ENCODE data around the gene OR2B6. TPM values are rescaled to one million over a fixed set of nuclear protein-coding genes. Genes with fewer than 3 reads are reported as not detected.

Gene OR2B6
- total RNA-seq, 1 donor from 2014 or later, result not detected

DNA sequence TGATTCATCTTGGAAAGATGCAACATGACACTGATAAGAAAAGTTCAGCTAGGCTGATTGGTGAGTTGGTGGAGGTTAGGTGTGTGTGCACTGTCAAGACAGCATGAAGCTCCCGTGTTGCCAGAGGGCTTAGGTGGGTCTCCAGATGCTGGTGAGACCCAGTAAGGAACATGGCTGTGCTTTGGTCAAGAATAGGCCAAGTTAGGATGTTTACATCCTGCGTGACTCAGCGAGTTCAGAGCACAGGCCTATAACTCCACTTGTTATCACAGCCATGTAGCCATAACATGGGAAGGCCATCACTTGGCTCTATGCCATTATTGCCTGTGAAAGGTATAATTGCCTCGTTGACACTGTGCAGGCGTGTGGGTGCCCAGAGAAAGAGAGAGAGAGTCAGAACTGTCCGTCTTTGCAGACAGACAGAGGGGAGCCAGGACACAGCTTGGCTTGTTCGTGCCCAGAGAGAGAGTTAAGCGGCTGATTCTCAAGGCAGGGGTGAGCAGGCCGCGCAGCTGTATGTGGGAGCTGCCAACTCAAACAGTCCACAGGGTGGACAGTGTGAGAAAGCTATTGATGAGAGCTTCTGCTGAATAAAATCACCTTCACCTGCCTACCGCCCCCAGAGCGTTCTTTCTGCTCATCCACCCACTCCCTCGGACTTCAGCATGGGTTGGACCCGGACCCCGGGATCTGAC is 43.5 kb downstream of the OR2B6 start:
- DNase-seq (ENCODE audit: low spot score), result no peak

DNA sequence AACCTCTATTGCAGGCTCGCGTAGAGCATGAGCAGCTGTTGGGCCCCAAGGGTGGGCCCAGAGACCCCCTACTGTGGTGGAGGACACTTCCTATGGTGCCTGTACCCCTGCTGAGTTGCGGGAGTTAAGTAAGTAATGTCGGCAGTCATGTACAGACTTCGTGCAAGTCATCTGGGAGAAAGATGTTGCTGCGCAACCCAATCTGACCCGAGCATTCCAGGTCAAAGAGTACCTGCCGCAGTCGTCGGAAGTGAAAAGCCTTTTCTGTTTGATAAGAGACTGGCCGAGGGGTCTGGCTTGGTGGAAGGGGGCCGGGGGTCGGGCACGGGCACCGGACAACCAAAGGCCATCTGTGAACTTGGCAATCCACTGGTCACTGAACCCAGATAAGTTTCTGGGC is 44.3 kb downstream of the OR2B6 start:
- DNase-seq (ENCODE audit: low spot score), result no peak

DNA sequence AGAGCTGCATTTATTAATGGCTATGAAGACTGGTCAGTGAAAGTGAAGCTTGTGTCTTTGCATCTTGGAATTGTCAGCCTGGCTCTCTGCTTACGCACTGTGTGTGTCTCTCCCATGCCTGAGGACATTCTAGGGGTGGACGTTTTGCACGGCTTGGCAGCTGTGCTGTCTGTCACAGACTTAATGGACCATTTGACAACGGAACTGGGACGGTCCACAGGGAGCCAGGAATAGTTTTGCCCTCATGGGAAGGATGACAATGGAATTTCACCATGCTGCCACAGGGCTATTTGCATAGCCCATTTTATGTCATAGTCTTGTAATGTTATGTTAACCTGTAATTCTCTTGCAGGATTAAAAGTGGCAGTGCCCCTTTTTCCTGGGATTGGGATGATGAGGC is 44.7 kb downstream of the OR2B6 start:
- DNase-seq (ENCODE audit: low spot score), result no peak

DNA sequence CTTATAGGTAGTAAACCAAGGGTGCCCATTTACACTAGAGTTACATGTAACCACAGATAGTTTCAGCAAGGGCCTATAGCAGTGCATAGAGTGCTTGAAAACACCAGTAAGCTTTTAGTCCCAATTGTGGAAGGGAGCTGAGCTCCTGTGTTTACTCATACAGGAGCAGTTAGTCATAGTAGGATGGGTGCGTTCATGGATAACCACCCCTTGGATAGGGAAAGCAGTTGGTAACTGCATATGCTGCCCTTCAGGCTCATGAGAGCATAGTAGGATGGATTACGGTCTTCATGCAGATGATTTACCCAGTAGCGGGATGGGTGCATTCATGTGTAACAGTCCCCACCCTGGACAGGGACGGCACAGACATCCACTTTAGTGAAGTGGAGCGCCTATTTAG is 45.1 kb downstream of the OR2B6 start:
- DNase-seq (ENCODE audit: low spot score), result no peak

DNA sequence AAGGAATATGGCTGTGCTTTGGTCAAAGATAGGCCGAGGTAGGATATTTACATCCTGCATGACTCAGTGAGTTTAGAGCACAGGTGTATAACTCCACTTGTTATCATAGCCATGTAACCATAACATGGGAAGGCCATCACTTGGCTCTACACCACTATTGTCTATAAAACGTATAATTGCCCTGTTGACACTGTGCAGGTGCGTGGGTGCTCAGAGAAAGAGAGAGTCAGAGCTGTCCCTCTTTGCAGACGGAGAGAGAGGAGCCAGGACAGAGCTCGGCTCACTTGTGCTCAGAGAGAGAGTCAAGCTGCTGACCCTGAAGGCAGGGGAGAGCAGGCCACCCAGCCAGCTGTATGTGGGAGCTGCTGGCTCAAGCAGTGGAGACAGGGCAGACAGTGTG is 46.0 kb downstream of the OR2B6 start:
- no peak for DNase-seq (ENCODE audit: low spot score)

DNA sequence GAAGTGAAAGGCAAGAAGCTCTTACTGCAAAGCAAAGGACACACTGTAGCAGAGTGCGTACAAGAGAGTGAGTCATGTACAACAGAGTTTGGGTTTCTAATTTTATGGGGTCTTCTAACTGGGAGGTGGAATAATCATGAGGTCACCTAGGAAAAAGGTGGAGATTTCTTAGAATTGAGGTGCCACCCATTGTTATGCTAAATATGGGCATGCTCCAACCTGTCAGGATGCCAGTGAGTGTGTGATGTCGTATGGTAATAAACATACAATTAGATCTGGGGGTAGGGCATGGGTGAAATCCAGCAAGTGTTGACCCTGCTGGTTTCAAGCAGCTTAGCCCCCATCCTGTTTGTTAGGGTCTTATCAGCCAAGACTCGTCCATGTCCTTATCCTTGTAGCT is 46.6 kb downstream of the OR2B6 start:
- no peak for DNase-seq (ENCODE audit: low spot score)

DNA sequence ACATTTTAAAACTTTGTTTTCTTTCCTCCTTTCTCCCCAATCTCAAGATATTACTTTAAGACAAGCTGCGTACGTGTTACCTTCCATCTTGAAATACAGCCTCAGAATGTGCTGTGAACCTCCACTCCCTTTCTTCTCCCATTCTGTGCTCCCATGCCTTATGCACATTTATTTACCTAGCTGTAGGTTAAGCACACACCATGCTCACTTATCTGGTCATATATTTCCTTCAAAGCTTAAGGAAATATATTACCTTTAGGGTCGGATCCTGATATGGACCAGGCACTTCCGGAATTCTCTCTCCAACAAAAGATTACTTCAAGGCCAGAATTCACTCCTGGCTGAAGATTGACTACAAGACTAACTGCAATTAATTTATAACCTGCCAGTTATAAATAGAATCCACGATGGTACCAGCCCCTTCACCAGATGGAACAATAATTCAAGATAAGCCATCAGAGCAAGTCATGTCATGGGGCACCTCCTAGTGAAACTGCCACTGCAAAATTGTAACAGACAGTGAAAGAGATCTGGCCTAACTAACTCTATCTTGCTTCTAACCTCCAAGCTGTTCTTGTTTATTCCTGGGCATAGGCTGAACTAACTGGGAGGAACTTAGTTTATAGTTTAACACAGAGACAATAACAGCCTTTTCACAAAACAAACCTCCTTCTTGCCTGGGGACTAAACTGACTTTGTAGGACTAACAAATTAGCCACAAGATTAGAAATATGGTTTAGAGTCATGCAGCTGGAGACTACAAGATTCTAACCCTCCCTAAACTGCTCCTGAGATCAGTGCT is 47.5 kb downstream of the OR2B6 start:
- no peak for DNase-seq (ENCODE audit: low spot score)

DNA sequence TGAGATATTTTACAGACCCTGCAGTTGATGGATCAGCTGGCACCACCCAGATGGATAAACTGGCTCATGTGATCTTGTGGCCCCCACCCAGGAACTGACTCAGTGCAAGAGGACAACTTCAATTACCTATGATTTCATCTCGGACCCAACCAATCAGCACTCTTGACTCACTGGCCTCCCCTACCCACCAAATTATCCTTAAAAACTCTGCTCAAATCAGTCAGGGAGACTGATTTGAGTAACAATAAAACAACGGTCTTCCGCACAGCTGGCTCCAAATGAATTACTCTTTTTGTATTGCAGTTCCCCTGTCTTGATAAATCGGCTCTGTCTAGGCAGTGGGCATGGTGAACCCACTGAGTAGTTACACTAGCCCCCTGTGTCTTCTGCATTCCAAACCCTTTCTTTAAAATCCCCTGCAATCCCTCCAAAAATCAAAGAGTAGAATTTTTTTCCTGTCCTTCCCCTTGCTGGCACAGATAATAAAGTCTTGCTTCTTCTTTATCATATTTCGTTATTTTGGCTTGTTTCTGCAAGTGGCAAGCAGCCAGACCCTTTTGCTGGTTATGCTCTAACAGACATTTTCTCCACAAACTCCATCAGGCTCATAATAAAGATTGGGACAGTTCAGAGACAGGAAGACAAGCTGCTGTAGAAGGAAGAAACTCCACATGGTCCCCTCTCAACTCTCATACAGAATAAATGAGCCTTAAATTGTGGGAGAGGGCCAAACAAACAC is 48.3 kb downstream of the OR2B6 start:
- DNase-seq (ENCODE audit: low spot score), result no peak

DNA sequence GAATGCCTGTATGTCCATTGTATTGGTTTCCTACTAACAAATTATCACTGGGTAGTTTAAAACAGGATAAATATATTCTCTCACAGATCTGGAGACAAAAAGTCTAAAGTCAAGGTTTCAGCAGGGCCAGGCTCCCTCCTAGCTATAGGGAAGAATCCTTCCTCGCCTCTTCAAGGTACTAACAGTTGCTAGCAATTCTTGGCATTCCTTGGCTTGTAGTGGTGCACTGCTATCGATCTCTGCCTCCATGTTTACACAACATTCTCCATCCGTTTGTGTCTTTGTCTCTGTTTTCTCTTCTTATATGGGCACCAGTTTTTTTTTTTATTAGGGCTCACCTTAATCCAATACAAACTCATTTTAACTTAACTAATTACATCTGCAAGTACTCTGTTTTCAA is 48.9 kb downstream of the OR2B6 start:
- no peak for DNase-seq (ENCODE audit: low spot score)

Other genes starting within 250 kb of the OR2B6 start
- gene OR2B2, start 44.8 kb upstream of the OR2B6 start, total RNA-seq, result not detected
- 1.6 TPM for gene ZNF165, start 123.3 kb downstream of the OR2B6 start, total RNA-seq
- gene ZSCAN16, start 167.4 kb downstream of the OR2B6 start, total RNA-seq, result 9.9 TPM
- gene ZKSCAN8, start 184.6 kb downstream of the OR2B6 start, total RNA-seq, result 28.6 TPM